Uterine smooth muscle cell (primary cell): ENCODE data around the gene MDK. TPM values are rescaled to one million over a fixed set of nuclear protein-coding genes. Genes with fewer than 3 reads are reported as not detected.

Source experiments
- total RNA-seq: library from RNA; depleted of rRNA; stranded (reverse); fragments of >200 nt; gene quantifications from 2 replicates; pipeline ENCODE4 v1.2.3, GENCODE V29; 2014

Gene MDK, protein sequence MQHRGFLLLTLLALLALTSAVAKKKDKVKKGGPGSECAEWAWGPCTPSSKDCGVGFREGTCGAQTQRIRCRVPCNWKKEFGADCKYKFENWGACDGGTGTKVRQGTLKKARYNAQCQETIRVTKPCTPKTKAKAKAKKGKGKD
- 27.6 and 49.5 TPM in 2 replicates for total RNA-seq

DNA sequence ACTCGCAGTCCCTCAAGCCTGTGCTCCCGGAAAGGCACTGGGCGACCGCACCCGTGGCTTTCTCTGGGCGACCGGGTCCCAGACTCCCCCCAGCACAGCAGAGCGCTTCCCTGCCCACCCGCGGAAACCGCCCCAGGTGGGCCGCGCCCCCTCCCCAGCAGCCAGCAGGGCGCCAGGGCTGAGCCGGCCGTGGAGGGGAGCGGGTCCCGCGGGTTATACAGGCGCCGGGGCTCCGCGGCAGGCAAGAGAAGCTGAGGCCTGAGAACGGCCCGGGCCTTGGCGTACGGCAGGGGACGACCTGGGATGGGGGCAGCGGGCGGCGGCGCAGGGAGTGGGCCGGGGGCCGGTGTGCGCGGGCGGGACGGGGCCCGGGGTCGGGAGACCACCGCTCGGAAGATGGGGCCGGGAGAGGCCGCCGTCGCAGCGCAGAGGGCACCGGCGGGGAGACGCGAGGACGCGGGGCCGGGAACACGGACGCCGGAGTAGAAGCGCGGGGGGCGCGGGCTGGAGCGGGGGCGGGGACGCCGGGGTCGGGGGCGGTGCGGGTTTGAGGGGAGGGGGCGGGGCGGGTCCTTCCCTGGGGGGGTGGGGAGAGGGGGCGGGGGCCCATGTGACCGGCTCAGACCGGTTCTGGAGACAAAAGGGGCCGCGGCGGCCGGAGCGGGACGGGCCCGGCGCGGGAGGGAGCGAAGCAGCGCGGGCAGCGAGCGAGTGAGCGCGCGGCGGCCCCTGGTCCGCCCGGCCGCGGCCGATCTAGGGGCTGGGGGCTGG, at the start of gene MDK:
MDK (plus strand) TSS at position 622 of the 771 bp plus-strand sequence. CDS start 389 bp downstream, outside the sequence.

DNA sequence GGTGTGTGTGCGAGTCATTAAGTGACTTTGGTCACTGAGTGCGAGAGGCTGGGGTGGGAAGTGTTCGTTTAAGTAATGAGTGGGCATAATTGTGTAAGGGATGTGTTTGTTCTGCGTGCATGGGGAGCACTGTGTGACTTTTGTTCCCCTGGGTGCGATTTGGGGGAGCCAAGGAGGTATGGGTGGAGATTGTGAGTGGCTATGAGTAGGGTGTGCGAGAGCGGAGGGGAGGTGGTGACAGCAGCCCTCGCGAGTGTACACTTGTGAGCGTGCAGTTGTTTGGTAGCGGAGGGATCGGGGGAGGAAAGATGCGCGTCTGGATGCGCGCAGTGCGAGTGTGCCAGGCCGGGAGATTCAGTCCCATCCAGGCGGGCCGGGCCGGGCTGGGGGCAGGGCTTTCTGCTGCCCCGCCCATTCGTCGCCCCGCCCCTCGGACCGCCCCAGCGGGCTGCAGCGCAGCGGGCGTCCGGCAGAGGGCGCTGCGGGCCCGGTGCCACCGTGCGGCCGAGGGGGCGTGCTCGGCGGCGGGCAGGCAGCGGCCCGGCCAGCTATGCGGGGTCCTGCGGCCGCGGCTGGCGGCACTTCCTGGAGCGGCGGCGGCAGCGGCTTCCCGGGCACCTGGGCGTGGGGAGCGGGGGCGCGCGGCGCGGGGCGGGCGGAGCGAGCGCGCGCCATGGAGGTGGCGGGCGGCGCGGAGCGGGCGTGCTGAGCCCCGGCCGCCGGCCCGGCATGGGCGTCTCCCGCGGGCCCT, 34.4 kb upstream of the MDK start, which contains the start of gene DGKZ:
DGKZ (plus strand) TSS at position 578 of the 751 bp plus-strand sequence. CDS start 197 bp downstream, outside the sequence.

DNA sequence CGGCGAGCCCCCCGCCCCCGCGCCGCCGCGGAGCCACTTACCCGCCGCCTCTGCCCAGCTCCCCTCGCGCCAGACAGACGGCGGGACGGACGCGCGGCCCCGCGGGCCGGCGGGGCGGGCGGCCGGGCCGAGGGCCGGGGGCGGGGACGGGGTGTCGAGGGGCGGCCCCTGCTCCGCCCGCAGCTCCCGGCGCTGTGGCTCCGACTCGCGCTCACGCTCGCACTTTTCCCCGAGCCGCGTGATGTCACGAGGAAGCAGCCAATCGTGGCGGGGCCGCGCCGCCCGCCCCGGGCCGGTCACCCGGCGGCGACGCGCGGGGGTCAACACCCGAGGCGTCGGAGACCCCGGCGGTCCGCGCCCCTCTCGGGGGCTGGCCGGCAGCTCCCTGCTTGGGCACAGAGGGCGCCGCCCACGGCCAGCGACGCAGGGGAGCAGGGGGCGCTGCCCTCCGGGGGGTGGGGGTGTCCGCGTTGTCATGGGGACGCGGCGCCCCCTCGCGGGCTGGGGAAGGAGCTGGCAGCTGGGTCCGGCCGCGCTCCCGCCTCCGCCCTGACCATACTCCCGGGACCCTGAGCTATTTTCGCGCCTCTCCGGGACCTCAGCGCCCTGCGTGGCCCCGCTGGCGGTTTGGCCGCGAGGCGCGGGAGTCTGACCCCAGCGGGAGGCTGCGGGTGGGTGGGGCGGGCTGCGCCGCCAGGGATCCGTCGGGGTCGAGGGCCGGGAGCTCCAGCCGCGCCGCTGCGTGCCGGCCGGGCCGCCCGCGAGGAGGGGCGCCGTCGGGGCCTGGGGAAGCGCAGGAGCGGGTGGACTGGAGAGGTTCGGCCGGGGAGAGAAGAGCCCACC, 10.3 kb downstream of the MDK start, which contains the start of gene CHRM4:
CHRM4 (minus strand) TSS at position 199 of the 843 bp plus-strand sequence. CDS start 5,219 bp downstream, outside the sequence.

Other genes starting within 250 kb of the MDK start
- gene CREB3L1, start 104.0 kb upstream of the MDK start, total RNA-seq: 15.5 and 27.1 TPM in 2 replicates
- 38.5 and 41.3 TPM in 2 replicates for gene DGKZ, start 34.2 kb upstream of the MDK start, total RNA-seq
- not detected in 2 replicates for gene CHRM4, start 10.1 kb downstream of the MDK start, total RNA-seq
- gene AMBRA1, start 212.4 kb downstream of the MDK start, total RNA-seq: 26.0 and 30.8 TPM in 2 replicates
- gene HARBI1, start 235.6 kb downstream of the MDK start, total RNA-seq: 5.4 and 6.2 TPM in 2 replicates
- 60.1 and 78.1 TPM in 2 replicates for gene ATG13, start 235.9 kb downstream of the MDK start, total RNA-seq